OCI-LY3 (cell line): ENCODE results near the gene REST.

Source experiments
- CTCF ChIP-seq: fragments of 200-600, 300-600 bp; sonication (generic); IDR thresholded peaks from 2 replicates; pipeline ENCODE4 v1.5.1; 2014; ENCODE audit warnings: antibody characterized with exemption, low read length, low read depth
- EZH2phosphoT487 ChIP-seq: fragments of 200-600 bp; shearing (Covaris generic); IDR thresholded peaks from 2 replicates; pipeline ENCODE4 v1.6.1; 2018; ENCODE audit warnings: antibody characterized with exemption, mixed run types, low read depth

GRCh38 chr4:56995525-56995924, 87.8 kb downstream of the REST start:
- TF ChIP-seq CTCF (no peak), EZH2phosphoT487 (no peak)
